ENCODE results near the gene PLXNA4.

The PLXNA4 gene

DNA sequence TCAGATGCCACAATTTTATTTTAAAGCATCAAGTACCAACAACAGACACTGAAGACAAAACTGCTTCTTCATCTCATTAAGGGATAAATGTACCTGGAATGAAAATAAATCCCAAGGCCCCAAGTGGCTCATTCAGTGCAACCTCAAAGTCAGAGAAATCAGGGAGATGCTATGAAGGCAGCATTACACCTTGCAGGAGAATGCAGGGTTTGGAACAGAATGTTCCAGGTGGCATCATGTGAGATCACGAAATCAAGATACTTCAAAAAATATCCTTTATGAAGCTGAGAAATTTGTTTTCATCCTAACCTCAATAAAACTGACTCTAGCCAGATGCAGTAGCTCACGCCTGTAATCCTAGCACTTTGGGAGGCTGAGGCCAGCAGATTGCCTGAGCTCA, 477.1 kb downstream of the PLXNA4 start:
- Mint-ChIP-seq H3K27me3 (no peaks in the 10 kb centered on the region), H3K4me1 (no peaks in the 10 kb centered on the region), H3K9me3 (no peaks in the 10 kb centered on the region), H3K4me3 (no peak overlapping the region), H3K36me3 (no peaks in the 10 kb centered on the region), H3K27ac (no peak overlapping the region)

GRCh38 chr7:132098327-132098726, 477.9 kb downstream of the PLXNA4 start:
- H3K4me3 Mint-ChIP-seq: no peak overlapping the region
- H3K27me3 Mint-ChIP-seq: no peaks in the 10 kb centered on the region
- no peaks in the 10 kb centered on the region for H3K4me1 Mint-ChIP-seq
- no peaks in the 10 kb centered on the region for H3K9me3 Mint-ChIP-seq
- H3K36me3 Mint-ChIP-seq: no peaks in the 10 kb centered on the region
- no peak overlapping the region for H3K27ac Mint-ChIP-seq

DNA sequence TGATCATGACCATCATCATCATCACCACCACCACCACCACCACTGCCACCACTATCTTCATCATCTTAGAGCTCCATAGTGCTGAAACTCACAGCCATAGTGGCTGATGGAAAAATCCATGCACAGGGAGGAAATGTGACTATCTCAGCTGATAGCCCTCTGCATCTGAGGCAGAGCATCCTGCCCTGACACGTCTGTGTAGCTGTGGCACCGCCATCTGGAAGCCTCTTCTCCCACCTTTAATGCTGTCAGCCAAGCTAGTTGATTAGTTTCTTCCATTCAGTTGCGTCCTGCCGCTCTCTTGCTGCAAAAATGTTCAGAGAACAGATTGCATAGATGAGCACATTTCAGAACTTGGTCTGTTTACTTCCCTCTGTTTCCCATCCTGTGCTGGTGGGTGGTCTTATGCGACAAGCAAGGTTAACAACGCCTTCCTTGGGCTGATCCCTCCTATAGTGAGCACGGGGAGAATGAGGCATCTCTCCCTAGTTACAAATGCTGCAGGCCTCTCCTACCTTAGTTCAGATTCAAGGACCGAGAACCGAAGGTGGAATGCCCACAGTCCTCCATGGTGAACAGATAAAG, 478.6 kb downstream of the PLXNA4 start:
- H3K27ac Mint-ChIP-seq: no peak overlapping the region
- H3K4me3 Mint-ChIP-seq: no peak overlapping the region
- H3K4me1 Mint-ChIP-seq: no peaks in the 10 kb centered on the region
- H3K27me3 Mint-ChIP-seq: no peaks in the 10 kb centered on the region
- no peaks in the 10 kb centered on the region for H3K9me3 Mint-ChIP-seq
- H3K36me3 Mint-ChIP-seq: no peaks in the 10 kb centered on the region

DNA sequence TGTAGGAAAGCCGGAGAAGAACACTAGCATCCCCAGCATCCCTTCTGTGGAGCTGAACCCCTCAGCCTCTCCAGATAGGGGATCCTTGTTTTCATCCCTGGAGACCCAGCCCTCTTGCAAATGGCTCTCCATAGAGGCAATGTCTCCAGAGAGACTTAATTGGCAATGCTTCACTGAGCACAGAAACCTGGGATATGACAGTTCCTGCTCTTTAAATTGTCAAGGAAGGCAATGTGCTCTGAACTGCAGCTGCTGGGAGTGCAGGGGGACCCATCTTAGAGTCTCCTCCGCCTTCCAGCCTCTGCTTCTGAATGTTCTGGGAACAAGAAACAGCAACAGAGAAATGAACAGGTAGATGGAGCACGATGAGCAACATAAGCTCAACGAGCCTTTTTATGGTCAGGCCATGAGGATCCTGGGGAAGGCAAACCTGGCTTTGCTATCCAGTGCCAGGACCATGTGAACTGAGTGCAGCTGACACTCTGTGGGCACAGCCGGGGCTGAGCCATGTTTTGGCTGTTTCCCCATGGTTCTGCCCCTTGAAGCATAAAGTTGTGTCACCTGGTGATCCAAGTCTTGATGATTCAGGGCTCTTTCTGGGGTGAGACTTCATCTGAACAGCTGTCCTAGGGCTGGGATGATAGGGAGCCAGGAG, 481.0 kb downstream of the PLXNA4 start:
- H3K27me3 Mint-ChIP-seq: no peaks in the 10 kb centered on the region
- H3K4me1 Mint-ChIP-seq: no peaks in the 10 kb centered on the region
- no peaks in the 10 kb centered on the region for H3K9me3 Mint-ChIP-seq
- H3K27ac Mint-ChIP-seq: no peak overlapping the region
- H3K36me3 Mint-ChIP-seq: no peaks in the 10 kb centered on the region
- no peak overlapping the region for H3K4me3 Mint-ChIP-seq

- Mint-ChIP-seq H3K4me3 (no peak overlapping the region), H3K27ac (no peak overlapping the region), H3K4me1 (no peaks in the 10 kb centered on the region), H3K27me3 (peaks cover 2% of the 10 kb centered on the region), H3K9me3 (no peaks in the 10 kb centered on the region), H3K36me3 (no peaks in the 10 kb centered on the region)
Observed at GRCh38 chr7:132092106-132092505, 484.2 kb downstream of the PLXNA4 start.

GRCh38 chr7:132091706-132092105, 484.6 kb downstream of the PLXNA4 start:
- Mint-ChIP-seq H3K36me3 (no peaks in the 10 kb centered on the region), H3K4me3 (no peak overlapping the region), H3K27ac (no peak overlapping the region), H3K4me1 (no peaks in the 10 kb centered on the region), H3K9me3 (no peaks in the 10 kb centered on the region), H3K27me3 (peaks cover 2% of the 10 kb centered on the region)

DNA sequence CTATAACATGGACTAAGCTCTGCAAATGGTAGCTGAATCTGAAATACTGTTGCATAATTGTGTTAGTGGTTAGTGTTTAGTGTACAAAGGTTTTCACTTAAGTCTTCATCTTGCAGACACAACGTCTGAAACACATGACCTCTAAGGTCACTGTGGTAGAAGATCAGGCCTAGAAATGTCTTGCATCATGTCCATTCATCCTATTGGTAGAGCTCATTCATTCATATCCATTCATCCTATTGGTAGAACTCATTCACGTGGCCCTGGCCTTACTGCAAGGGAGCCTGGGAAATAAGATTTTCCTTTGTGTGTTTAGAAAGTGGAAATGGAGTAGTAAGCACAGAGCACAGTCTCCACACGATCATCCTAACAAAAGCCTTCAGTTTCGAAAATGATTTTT, 485.8 kb downstream of the PLXNA4 start:
- H3K27me3 Mint-ChIP-seq: peaks cover 2% of the 10 kb centered on the region
- H3K36me3 Mint-ChIP-seq: no peaks in the 10 kb centered on the region
- no peaks in the 10 kb centered on the region for H3K4me1 Mint-ChIP-seq
- H3K9me3 Mint-ChIP-seq: no peaks in the 10 kb centered on the region
- H3K27ac Mint-ChIP-seq: no peak overlapping the region
- no peak overlapping the region for H3K4me3 Mint-ChIP-seq

DNA sequence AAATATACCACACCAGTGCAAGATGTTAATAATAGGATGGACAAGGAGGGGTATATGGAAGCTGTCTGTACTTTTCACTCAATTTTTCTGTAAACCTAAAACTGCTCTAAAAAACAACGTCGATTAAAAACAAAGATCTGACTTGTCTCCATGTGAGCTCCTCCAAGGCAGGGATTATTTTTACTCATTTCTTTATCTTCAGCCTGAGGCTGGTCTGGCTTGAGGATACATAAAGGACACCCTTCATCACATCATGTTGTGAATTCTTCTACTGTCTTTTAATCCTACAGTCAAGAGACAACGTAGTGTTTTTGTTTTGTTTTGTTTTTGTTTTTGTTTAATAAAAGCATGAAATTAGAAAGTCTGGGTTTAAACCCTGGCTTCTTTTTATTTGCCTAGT, 486.9 kb downstream of the PLXNA4 start:
- H3K4me1 Mint-ChIP-seq: no peaks in the 10 kb centered on the region
- no peaks in the 10 kb centered on the region for H3K9me3 Mint-ChIP-seq
- no peak overlapping the region for H3K4me3 Mint-ChIP-seq
- no peak overlapping the region for H3K27ac Mint-ChIP-seq
- H3K36me3 Mint-ChIP-seq: no peaks in the 10 kb centered on the region
- H3K27me3 Mint-ChIP-seq: peaks cover 2% of the 10 kb centered on the region

- Mint-ChIP-seq H3K4me3 (no peak overlapping the region), H3K9me3 (no peaks in the 10 kb centered on the region), H3K36me3 (no peaks in the 10 kb centered on the region), H3K27ac (no peak overlapping the region), H3K27me3 (peaks cover 7% of the 10 kb centered on the region), H3K4me1 (no peaks in the 10 kb centered on the region)
Observed at GRCh38 chr7:132087421-132087820, 488.8 kb downstream of the PLXNA4 start.

GRCh38 chr7:132084776-132085388, 491.4 kb downstream of the PLXNA4 start:
- Mint-ChIP-seq H3K4me3 (no peak overlapping the region), H3K4me1 (no peaks in the 10 kb centered on the region), H3K9me3 (no peaks in the 10 kb centered on the region), H3K36me3 (no peaks in the 10 kb centered on the region), H3K27ac (no peak overlapping the region), H3K27me3 (peaks cover 9% of the 10 kb centered on the region)

DNA sequence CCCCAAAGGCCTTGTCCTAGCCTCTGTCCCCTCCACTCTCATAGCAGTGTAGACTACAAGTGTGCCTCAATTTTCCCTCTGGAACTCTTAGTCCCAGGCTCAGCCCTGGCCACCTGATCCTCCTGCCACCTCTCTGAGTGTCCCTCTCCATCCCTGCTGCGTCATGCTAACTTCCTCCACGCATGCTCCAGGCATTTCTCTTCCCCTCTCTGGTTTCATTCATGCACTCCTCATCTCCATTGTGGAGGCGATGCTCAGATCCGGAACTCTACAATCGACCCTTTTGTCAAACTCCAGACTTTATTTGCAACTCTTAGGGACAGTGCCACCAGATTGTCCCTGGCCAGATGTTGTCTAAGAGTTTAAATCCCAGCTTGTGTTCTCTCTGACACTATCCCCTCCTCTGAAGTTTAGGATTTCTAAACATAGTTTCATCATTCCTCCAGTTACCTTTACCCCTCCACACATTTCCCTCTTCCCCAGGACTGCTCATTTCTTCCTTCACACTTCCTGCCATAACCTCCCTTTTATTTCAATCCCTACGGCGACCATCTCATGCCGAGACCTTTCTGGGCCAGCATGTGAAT, 492.6 kb downstream of the PLXNA4 start:
- Mint-ChIP-seq H3K4me3 (no peak overlapping the region), H3K27ac (no peak overlapping the region), H3K4me1 (no peaks in the 10 kb centered on the region), H3K36me3 (no peaks in the 10 kb centered on the region), H3K9me3 (no peaks in the 10 kb centered on the region), H3K27me3 (peaks cover 9% of the 10 kb centered on the region)

DNA sequence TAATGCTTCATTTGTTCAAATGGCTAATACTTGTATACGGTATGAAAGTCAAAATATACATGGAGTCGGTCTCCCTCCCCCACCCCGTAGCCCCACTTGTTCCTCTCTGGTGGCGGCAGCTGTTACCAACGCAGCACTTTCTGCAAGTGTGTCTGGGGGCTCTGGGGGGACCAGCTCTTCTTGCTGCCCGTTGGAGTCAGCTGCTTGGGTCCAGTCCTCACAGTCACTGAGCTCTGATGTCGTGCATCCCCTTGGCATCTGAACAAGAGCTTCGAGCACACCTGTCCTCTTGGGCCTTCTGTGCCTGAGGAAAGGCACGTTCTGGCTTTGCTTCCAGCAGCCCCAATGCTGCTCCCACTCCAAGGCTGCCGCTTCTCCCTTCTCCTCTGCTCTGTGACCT, 493.1 kb downstream of the PLXNA4 start:
- peaks cover 9% of the 10 kb centered on the region for H3K27me3 Mint-ChIP-seq
- no peaks in the 10 kb centered on the region for H3K36me3 Mint-ChIP-seq
- H3K9me3 Mint-ChIP-seq: no peaks in the 10 kb centered on the region
- H3K4me1 Mint-ChIP-seq: no peaks in the 10 kb centered on the region
- no peak overlapping the region for H3K27ac Mint-ChIP-seq
- no peak overlapping the region for H3K4me3 Mint-ChIP-seq

GRCh38 chr7:132082394-132082793, 493.9 kb downstream of the PLXNA4 start:
- Mint-ChIP-seq H3K9me3 (no peaks in the 10 kb centered on the region), H3K27me3 (peaks cover 8% of the 10 kb centered on the region), H3K36me3 (no peaks in the 10 kb centered on the region), H3K4me1 (no peaks in the 10 kb centered on the region), H3K27ac (no peak overlapping the region), H3K4me3 (no peak overlapping the region)

GRCh38 chr7:132081686-132082085, 494.6 kb downstream of the PLXNA4 start:
- Mint-ChIP-seq H3K4me3 (no peak overlapping the region), H3K4me1 (no peaks in the 10 kb centered on the region), H3K9me3 (no peaks in the 10 kb centered on the region), H3K27ac (no peak overlapping the region), H3K27me3 (peaks cover 11% of the 10 kb centered on the region), H3K36me3 (no peaks in the 10 kb centered on the region)

- no peaks in the 10 kb centered on the region for H3K4me1 Mint-ChIP-seq
- H3K4me3 Mint-ChIP-seq: no peak overlapping the region
- H3K27me3 Mint-ChIP-seq: peaks cover 11% of the 10 kb centered on the region
- no peaks in the 10 kb centered on the region for H3K9me3 Mint-ChIP-seq
- H3K36me3 Mint-ChIP-seq: no peaks in the 10 kb centered on the region
- H3K27ac Mint-ChIP-seq: no peak overlapping the region
Observed at GRCh38 chr7:132080967-132081668, 495.2 kb downstream of the PLXNA4 start.

- H3K27ac Mint-ChIP-seq: no peak overlapping the region
- H3K9me3 Mint-ChIP-seq: no peaks in the 10 kb centered on the region
- peaks cover 12% of the 10 kb centered on the region for H3K27me3 Mint-ChIP-seq
- H3K36me3 Mint-ChIP-seq: no peaks in the 10 kb centered on the region
- H3K4me1 Mint-ChIP-seq: no peaks in the 10 kb centered on the region
- H3K4me3 Mint-ChIP-seq: no peak overlapping the region
Observed at GRCh38 chr7:132080467-132080866, 495.8 kb downstream of the PLXNA4 start.
